Rectal smooth muscle tissue (tissue), 1 donor: ENCODE measurements around the gene USP17L13.
"Not testable (repeated sequence)": the region's sequence is repeated elsewhere in the genome, so short reads cannot be mapped to it uniquely, and the experiment has no call there.

Source experiments
- H3K27ac ChIP-seq: one replicate; pipeline ENCODE4 v1.7.0; 2013; ENCODE audit warnings: low read depth, low read length, inconsistent platforms
- H3K27me3 ChIP-seq: one replicate; pipeline ENCODE4 v1.7.0; 2013; ENCODE audit warnings: low read length; ENCODE audit not compliant: control insufficient read depth, insufficient read depth
- H3K36me3 ChIP-seq: one replicate; pipeline ENCODE4 v1.7.0; 2013; ENCODE audit warnings: low read length; ENCODE audit not compliant: control insufficient read depth, insufficient read depth
- H3K4me1 ChIP-seq: one replicate; pipeline ENCODE4 v1.7.0; 2013; ENCODE audit warnings: low read length; ENCODE audit not compliant: control insufficient read depth, insufficient read depth
- H3K4me3 ChIP-seq: one replicate; pipeline ENCODE4 v1.7.0; 2013; ENCODE audit warnings: low read length
- H3K9ac ChIP-seq: one replicate; pipeline ENCODE4 v1.7.0; 2013; ENCODE audit warnings: low read length

Gene USP17L13

GRCh38 chr4:9262572-9262971, 37.9 kb downstream of the USP17L13 start, which contains the start of gene USP17L21:
Gene USP17L21, plus strand, starts transcription at chr4:9262872. Its CDS starts 0 bp downstream, at chr4:9262872.
- not testable (repeated sequence) for H3K9ac ChIP-seq, H3K4me1 ChIP-seq, H3K27me3 ChIP-seq, H3K36me3 ChIP-seq, H3K4me3 ChIP-seq, H3K27ac ChIP-seq

- H3K27me3 ChIP-seq, H3K4me3 ChIP-seq, H3K4me1 ChIP-seq, H3K36me3 ChIP-seq, H3K27ac ChIP-seq, H3K9ac ChIP-seq: not testable (repeated sequence)
Measured at GRCh38 chr4:9267319-9267718, 42.6 kb downstream of the USP17L13 start, which contains the start of gene USP17L22. Gene USP17L22, plus strand, starts transcription at chr4:9267619. Its CDS starts 0 bp downstream, at chr4:9267619.

GRCh38 chr4:9271719-9272118, 47.0 kb downstream of the USP17L13 start:
- H3K4me3 ChIP-seq, H3K36me3 ChIP-seq, H3K27me3 ChIP-seq, H3K4me1 ChIP-seq, H3K9ac ChIP-seq, H3K27ac ChIP-seq: not testable (repeated sequence)
